ENCODE measurements around the gene GRIK3.
"Not testable (repeated sequence)": the region's sequence is repeated elsewhere in the genome, so short reads cannot be mapped to it uniquely, and the experiment has no call there.

The GRIK3 gene

DNA sequence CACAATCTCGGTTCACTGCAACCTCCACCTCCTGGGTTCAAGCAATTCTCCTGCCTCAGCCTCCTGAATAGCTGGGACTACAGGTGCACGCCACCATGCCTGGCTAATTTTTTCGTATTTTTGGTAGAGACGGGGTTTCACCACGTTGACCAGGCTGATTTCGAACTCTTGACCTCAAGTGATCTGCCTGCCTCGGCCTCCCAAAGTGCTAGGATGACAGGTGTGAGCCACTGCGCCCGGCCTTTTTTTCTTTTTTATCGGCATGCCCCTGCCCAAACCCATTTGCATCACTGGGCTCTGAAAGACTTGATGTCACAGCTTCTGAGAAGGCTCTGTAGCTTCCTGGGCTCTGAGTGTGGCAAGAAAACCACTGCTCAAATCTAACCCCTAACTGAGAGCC lies 125.0 kb downstream of the GRIK3 start:
- DNase-seq (ENCODE audit: low read depth), result not testable (repeated sequence)

DNA sequence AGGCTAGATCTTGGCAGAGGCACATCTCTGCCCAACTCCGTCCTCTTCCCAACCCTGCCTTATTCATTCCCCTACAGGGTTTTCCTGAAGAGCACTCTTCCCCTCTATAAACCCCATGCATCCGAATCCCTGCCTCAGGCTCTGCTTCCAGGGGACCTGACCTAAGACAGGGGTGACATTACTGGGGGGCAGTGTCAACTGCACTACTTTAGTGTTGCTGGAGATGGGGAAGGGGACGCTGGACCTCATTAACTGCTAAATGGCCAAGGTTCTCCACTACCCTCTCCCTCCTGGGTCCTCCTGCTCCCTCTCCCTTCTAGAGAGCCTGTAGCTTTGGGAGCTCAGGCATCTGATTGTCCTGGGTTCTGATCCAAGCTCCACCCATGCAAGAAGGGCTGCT lies 126.2 kb downstream of the GRIK3 start:
- DNase-seq (ENCODE audit: low read depth), result no peak

DNA sequence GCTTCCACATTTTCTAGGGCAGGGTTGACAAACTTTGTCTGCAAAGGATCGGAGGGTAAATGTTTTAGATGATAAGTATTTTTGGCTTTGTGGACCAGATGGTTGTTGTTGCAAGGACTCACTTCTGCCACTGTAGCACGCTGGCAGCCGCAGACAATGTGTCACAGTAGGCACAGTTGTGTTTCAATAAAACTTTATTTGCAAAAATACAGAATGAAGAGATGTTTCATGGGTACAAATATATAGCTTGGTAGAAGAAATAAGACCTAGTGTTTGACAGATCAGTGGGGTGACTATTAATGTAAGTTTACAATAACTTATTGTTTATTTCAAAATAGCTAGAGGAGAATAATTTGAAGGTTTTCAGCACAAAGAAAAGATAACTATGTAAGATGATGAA lies 127.8 kb downstream of the GRIK3 start:
- DNase-seq (ENCODE audit: low read depth), result no peak

DNA sequence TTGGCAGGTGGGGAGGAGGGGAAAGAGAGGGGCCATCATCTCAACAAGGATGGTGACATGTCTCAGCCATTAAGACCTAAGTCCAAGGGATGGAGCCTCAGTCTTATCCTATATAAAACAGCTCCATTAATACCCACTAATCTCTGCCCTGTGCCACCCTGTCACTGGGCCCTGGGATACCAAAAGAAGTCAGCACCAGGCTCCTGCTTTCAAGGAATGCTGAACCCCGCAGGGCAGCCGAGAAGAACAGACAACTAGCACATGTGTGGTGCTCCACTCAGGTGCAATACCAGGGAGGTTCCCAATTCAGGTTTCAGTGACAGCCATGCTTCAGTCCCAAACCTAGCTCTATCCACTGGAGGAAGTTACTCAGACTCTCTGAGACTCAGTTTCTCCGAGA lies 128.4 kb downstream of the GRIK3 start:
- no peak for DNase-seq (ENCODE audit: low read depth)

DNA sequence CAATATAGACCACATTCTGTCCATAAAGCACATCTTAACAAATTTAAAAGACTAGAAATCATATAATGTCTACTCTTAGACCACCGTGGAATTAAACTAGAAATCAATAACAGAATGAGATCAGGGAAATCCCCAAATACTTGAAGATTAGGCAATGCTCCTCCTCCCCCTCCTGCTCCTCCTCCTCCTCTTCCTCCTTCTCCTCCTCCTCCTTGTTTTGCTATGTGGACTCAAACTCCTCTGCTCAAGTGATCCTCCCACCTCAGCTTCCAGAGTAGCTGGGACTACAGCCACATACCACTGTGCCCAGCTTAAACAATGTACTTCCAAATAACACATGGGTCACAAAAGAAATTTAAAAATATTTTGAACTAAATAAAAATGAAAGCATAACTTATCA lies 134.2 kb downstream of the GRIK3 start:
- DNase-seq (ENCODE audit: low read depth), result no peak

DNA sequence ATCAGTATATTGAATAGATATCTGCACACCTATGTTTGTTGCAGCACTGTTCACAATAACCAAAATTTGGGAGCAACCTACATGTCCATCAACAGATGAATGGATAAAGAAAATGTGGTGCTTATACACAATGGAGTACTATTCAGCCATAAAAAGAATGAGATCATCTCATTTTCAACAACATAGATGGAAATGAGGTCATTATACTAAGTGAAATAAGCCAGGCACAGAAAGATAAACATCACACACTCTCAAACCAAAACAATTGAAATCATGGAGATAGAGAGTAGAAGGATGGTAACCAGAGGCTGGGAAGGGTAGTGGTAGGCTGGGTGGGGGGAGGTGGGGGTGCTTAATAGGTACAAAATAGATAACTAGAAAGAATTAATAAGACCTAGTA lies 136.5 kb downstream of the GRIK3 start:
- DNase-seq (ENCODE audit: low read depth), result not testable (repeated sequence)

DNA sequence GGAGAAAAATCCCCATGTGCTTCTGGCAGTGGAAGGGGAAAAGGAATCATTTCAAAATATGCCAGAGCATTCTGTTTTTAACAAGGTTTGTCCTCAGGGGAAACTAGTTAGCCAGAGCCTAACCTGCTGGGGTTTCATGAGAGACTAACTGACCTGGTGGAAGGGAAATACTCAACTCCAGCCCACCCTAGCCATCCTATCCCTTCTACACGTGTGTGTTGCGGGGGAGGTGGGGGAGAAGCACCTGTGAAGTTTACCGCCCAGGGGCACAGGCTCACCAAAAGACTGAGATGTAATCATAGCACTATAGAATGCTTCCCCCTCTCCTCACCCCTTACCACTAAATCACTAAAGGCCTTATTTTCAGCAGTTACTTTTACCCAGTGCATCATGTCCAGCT lies 139.5 kb downstream of the GRIK3 start:
- DNase-seq (ENCODE audit: low read depth), result no peak

DNA sequence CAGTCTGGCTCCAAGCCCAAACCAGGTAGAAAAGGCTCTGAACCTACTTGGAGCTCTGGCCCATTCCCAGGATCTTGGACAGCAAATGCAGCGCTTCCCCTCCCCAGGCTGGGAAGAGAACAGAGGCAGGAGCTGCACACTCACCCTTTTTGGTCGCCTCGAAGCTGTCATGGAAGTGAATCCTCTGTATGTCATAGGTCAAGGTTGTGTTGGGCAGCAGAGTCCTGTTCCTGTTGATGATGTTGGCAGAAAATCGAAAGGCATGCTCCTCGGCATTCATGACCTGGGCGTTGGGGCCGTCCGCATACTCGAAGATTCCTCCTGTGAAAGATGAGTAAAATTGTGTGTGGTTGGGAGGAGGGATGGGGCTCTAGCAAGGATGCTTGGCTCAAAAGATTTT lies 143.5 kb downstream of the GRIK3 start:
- DNase-seq (ENCODE audit: low read depth), result no peak

DNA sequence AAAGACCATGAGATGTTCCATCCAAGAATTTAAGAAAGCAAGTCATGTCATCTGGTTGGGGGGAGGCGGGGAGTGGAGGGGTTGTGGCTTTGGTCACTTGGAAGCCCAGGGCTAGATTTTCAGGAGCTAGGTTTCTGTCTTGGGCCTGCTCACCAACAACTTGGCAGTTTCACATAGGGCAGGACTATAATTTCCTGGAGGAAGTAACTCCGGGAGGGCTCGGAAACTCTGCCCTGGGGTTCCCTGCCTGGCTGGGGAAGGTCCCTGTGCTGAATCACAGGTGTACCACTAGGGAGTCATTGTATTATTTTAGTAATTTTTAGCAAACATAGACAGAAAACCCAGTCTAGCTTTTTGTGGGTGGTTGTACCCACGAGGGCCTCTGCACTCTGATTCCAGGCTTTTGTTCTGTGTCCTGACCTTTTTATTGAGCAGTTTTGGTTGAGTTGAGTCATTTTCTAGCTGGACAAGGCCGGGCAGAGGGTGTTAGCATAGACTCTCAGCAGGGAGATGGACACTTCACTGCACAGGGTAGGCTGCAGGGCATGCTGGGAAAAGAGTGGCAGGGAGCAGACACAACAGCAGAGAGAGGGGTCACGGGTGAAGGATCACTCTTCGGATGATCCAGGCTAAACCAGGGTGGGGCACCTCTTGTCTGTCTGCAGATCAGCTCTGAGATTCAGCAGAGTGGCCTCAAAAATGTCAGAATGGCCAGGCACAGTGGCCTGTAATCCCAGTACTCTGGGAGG lies 144.7 kb downstream of the GRIK3 start:
- no peak for DNase-seq (ENCODE audit: low read depth)

DNA sequence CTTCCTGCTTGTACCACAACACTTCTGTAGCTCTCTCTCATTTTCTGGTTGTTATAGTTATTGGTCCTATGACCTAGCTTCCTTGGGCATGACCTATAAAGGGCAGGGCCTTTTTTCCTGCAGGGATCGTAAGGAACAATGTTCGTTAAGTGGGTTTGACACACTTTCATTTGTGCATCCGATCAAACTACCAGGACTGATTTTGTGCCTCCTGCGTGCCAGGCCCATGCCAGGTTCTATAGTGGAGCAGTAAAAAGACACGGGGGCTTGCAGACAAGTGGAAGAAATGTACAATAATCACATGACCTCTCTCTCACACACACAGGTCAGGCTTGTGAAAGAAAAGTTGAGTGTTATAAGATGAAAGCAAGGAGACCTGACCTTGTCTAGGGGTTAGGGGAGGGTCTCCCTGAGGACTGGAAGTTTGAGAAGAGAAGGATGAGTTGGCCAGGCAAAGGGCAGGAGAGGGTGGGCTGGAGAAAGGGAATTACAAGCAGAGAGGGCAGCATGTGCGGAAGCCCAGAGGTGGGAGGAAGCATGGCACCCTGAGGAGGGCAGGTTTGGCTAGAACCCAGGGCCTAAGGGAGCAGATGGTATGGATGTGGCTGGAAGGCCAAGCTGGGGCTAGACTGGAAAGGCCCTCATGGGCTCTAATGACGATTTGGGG lies 145.4 kb downstream of the GRIK3 start:
- no peak for DNase-seq (ENCODE audit: low read depth)

DNA sequence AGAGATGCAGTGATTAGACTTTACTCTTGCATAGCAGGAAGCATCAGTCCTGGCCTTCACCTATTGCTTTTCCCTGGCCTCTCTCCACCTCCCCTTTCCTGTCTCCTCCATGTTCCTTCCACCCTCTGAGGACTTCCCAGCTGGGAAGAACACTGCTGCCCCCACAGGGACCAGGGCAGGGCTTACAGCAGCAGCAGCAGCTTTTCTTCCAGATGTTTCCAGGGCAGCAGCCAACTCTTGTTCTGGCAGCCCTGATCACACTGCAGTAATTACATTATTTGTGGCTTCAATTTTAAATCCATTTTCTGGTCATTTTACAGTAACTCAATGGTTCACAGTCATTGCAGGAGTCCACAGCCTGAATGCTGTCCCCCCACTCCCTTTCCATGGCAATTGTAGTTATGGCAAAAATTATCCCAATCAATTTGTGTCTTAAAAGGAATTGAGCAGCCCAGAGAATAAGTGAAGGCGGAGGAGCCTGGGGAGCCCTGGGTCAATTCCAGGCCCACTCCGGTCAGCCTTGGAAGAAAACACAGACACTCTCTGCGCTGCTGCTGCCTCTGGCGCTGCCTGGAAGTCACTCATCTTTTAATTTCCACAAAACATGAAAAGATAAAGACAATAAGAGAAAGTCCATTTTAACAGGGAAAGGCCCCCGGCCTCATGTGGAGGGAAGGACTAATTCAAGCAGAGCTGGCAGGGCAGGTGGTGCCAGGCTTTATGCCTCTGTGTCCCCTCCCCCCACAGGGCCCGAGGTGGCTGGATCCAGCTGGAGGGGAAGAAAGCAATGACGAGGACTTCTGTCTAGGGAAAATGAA lies 148.6 kb downstream of the GRIK3 start:
- no peak for DNase-seq (ENCODE audit: low read depth)

DNA sequence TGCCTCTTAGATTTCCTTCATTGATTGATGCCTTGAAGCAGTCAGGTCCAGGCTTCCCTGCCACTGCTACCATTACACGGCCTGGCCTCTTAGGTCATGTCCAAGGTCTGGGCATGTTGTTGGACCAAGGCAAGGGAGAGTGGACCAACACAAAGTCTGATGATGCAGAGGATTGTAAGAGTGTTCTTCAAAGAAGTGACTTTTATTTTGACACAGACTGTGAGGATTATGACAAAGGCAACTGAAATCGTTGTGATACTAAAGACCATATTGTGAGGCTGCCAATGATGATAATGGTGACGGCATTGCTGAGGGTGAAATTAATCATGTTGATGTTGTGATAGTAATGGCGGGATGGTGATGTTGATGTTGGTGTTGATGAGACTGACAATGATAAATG lies 149.5 kb downstream of the GRIK3 start:
- DNase-seq (ENCODE audit: low read depth), result no peak

DNA sequence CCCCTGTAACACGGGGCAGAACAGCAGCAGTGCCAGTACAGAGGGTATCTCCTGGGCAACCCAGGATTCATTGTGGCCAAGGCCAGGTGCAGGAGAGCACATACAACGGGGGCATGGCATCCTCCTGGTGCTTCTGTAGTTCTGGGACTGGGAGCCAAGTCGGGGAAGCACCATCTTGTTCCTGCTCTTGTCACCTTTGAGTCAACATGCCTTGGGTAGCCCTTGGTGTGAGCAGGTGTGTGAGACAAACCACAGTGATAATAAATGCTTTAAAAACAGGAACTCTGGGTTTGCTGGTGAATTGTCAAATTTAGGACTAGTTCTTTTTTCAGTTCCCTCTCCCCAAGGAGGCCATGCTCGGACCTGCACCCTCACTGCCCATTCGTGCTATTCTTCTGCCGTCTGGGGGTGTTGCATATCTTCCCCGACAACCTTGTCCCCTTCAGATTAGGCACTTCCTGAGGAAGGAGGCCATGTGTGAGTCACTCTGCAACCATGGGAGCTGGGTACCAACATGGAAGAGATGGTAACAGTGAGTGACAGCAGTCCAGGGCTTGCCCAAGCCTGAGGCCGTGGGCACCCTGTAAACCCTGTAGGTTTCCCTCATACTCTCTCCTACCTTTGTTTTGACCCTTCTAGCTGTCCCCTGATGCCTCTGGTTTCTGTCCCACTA lies 150.2 kb downstream of the GRIK3 start:
- DNase-seq (ENCODE audit: low read depth), result no peak

DNA sequence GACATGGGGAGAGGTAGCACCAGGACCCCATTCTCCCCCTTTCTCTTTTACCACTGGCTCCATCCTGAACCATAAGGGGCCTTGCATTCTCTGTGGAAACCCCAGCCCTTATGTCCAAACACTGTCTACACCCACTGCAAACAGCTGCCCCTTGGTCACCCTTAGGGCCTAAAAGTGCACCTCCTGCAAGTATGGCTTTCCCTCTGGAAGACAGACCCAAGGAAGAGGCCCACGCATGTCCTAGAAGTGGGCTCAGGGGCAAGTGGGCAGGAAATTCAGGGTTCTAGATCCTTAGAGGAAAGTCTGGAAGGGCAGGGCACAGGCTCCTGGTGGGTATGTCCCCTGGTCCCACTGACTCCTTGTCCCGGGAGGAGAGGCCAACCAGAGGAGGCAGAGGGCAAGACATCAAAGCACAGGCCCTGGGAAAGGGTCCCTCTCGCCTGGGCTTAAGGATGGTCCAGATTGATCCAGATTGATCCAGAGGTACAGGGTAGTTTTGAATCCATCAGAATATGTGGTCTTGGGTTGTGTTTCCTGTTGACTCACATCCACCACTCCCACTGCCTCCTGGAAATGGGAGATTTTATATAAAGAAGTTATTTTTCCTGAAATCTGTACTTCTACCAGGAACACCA lies 150.9 kb downstream of the GRIK3 start:
- no peak for DNase-seq (ENCODE audit: low read depth)

DNA sequence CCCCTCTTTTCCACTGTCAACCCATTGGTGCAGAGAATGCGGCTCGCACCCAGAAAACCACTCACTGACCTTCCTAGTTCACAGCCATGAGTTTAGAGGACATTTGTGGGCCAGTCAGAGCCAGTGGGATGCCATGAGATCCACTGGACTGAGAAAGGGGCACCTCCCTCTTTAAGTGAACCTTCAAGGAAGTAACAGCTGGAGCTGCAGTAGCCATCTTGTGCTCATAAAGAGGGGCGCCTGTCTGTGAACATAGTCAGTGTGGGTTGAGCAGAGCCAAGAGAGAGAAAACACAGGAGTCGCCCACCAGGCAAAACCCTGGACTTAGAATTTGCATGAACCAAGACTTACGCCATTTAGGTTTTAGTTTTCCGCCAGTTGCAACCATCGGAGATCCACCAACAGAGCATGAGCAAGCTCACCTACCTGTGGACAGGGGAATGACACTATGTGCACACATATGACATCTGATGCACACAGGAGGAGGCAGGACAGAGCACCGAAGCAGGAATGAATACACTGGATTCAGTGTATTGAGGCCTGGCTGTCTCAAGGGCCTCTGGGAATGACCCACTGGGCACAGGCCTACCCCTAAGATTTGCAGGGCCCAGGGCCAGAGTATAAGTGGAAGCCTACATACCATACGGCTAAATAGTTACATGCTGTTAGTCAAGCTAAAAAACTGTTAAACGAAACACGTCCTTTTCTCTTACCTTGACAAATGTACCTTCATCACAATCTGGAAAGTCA lies 151.6 kb downstream of the GRIK3 start:
- DNase-seq (ENCODE audit: low read depth), result no peak

DNA sequence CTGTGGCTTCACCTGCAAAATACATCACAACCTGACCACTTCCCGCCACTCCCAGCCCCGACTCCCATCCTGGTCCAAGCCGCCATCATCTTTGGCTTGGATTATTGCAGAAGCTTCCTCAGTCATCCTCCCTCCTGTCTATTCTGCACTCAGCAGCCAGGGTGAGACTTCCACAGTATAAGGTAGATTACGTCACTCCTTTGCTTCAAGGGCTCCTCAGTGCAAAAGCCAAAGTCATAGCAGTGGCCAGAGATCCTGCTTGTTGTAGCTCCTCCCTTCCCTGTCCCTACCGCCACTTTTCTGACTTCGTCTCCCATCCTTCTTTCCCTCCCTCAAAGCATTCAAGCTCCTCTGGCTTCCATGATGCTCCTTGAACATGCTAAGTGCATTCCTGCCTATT lies 152.8 kb downstream of the GRIK3 start:
- DNase-seq (ENCODE audit: low read depth), result no peak

DNA sequence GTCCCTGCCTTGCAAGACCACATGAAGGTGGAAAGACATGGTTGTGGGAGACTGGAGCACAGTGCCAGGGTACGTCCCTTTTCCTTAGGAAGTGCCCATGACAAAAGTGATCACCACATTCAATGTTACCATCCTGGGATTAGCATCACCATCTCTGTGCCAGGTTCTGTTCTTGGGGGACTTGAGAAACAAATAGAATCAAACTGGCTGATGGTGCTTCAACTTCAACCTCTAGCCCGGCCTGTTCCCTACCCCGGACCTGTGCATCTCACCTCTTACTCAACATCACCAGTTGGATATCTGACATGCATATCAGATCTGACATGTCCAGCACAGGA lies 153.3 kb downstream of the GRIK3 start:
- DNase-seq (ENCODE audit: low read depth), result no peak

DNA sequence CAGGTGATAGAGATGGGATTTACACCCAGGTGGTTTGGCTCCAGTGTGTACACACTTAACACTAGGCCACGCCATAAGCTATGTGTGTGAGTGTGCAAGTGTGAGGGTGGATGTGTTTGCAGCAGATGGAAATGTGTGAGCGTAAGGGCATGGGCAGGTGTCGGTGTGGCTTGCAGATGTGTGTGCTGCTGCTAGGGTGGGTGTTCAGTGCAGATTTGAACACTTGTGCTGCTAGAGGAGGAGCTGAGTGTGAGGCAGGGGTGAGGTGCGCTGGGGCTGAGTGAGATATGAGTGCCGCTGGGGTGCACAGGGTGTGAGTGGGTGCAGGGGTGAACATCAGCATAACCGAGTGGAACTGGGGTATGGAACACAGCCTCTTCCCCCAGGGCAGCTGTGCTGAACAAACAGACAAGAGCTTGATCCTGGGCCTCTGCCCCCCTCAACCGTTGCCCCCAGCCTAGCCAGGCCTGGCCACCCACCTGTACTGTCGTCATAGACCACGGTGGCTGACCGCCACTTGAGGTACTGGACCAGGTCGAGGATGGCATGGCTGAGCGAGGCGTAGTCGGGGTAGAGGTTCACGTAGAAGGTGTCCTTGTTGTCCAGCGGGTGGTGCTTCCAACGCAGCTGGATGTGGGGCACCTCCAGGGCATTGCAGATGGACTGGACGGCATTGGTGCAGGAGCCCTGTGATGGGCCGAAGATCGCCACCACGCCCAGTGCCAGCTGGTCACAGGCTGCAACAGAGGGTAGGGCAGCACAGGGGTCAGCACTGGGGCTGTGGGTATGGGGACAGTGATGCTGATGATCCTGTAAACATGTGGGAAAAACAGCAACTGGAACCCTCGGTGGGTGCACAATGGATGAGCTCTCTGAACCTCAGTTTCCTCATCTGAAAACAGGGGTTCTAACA lies 153.9 kb downstream of the GRIK3 start:
- no peak for DNase-seq (ENCODE audit: low read depth)

DNA sequence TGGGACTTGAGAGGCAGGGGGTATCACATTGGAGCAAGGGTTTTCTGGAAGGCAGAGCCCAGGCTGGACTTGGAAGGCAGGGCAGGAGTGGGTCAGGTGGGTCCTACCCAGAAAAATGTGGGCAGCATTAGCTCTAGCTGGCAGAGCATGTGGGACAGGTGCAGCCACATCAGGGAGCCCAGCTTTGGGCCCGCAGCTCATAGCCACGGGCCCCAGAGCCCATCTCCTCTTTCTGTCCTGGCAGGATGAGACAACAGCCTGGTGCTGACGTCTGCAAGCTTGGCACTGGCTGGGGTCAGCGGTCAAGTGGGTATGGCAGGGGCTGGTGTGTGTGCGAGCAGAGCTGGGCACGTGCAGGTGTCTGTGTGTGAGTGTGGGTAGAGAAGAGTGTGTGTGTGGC lies 154.7 kb downstream of the GRIK3 start:
- DNase-seq (ENCODE audit: low read depth), result no peak

DNA sequence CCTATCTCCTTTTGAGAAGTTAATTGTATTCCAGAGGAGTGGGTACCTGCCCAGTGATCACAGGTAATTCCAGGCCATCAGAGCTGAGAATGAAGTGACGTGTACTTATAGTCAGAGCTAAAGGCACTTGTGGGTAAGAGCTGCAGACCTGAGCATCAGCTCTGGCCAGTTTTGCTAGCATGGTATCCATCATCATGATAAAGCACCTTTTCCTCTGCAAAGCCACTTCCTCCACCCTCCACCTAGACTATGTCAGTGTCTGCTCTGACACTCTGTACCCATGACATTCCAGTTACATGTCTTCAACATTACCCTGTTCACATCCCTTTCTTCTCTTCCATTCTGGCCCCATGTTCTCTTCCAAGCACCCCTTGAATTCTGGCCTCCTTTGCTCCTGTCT lies 157.3 kb downstream of the GRIK3 start:
- no peak for DNase-seq (ENCODE audit: low read depth)
